ENCODE results near the gene ABCC1. TPM values are rescaled to one million over a fixed set of nuclear protein-coding genes. Genes with fewer than 3 reads are reported as not detected.
A peak's percentile ranks its signal among the peaks of the same experiment; 100 is the strongest.

Gene ABCC1
- total RNA-seq, 1 donor from 2014 or later: 17.0 TPM

DNA sequence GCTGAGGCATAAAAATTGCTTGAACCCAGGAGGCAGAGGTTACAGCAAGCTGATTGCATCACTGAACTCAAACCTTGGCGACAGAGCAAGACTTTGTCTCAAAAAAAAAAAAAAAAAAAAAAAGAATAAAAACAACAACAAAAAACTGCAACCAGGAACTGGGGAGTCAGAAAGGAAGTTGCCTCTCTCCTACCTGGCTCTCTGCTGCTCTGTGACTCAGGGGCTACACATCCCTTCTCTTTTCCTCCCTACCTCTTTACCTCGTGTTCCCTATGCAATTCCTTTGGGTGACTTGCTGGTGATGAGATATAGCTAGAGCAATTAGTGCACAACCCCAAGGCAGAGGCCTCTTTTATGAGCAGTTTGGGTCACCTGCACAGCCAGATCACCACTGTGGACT, 95.9 kb downstream of the ABCC1 start:
- DNase-seq: no peak
- Histone ChIP-seq H3K27ac (replicated peaks) (peak overlapping the region; percentile 47), H3K36me3 (peaks cover 60% of the 10 kb centered on the region), H3K4me3 (no peak overlapping the region), H3K9me3 (replicated peaks) (no peaks in the 10 kb centered on the region), H3K27me3 (ENCODE audit: low read depth) (no peaks in the 10 kb centered on the region), H3K4me1 (peaks cover 41% of the 10 kb centered on the region)
- intact Hi-C loops (cut with micrococcal nuclease): no loop called here
- TF ChIP-seq, protein P1, sequence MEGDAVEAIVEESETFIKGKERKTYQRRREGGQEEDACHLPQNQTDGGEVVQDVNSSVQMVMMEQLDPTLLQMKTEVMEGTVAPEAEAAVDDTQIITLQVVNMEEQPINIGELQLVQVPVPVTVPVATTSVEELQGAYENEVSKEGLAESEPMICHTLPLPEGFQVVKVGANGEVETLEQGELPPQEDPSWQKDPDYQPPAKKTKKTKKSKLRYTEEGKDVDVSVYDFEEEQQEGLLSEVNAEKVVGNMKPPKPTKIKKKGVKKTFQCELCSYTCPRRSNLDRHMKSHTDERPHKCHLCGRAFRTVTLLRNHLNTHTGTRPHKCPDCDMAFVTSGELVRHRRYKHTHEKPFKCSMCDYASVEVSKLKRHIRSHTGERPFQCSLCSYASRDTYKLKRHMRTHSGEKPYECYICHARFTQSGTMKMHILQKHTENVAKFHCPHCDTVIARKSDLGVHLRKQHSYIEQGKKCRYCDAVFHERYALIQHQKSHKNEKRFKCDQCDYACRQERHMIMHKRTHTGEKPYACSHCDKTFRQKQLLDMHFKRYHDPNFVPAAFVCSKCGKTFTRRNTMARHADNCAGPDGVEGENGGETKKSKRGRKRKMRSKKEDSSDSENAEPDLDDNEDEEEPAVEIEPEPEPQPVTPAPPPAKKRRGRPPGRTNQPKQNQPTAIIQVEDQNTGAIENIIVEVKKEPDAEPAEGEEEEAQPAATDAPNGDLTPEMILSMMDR (IDR thresholded peaks at IDR 0.05; ENCODE audit: borderline replicate concordance): no peak

DNA sequence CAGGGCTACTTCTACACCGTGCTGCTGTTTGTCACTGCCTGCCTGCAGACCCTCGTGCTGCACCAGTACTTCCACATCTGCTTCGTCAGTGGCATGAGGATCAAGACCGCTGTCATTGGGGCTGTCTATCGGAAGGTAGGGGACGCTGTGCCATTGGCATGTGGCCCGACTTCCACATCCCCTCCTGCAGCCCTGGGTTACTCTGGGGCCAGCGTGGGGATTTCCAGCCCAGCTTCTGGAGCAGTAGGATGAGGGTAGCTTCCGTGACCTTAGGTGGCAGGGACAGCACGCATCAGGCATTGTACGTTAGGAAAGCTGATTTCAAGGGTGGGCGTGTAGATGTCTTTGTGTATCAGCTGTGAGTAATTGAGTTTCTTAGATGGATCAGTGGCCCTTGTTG, 96.5 kb downstream of the ABCC1 start:
- H3K9me3 ChIP-seq (replicated peaks): no peaks in the 10 kb centered on the region
- peaks cover 43% of the 10 kb centered on the region for H3K4me1 ChIP-seq
- TF ChIP-seq, protein P1 (IDR thresholded peaks at IDR 0.05; ENCODE audit: borderline replicate concordance): no peak
- H3K4me3 ChIP-seq: no peak overlapping the region
- no peaks in the 10 kb centered on the region for H3K27me3 ChIP-seq (ENCODE audit: low read depth)
- intact Hi-C loops (cut with micrococcal nuclease): no loop called here
- peaks cover 55% of the 10 kb centered on the region for H3K36me3 ChIP-seq
- DNase-seq: no peak
- H3K27ac ChIP-seq (replicated peaks): peak overlapping the region; percentile 47

DNA sequence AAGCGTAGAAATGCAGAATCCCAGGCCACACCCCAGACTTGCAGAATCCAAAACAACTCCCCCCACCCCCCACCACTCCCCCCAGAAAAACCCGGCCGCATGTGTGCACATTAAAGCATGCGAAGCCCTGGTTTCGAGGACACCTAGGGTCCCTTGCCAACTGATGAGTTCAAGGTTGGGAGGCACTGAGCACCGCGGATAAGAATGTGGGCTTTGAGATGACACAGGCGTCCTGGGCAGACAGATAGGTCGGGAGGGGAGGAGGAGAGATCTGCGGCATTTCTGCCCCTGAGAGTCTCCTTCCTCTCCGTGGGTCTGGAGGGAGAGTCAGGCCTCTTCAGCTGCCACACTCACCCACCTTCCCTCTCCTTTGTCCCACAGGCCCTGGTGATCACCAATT, 98.3 kb downstream of the ABCC1 start:
- H3K4me1 ChIP-seq: peaks cover 33% of the 10 kb centered on the region
- H3K36me3 ChIP-seq: peaks cover 71% of the 10 kb centered on the region
- H3K9me3 ChIP-seq (replicated peaks): no peaks in the 10 kb centered on the region
- H3K4me3 ChIP-seq: no peak overlapping the region
- TF ChIP-seq, protein P1 (IDR thresholded peaks at IDR 0.05; ENCODE audit: borderline replicate concordance): no peak
- intact Hi-C loops (cut with micrococcal nuclease): no loop called here
- H3K27me3 ChIP-seq (ENCODE audit: low read depth): no peaks in the 10 kb centered on the region
- no peak for DNase-seq
- H3K27ac ChIP-seq (replicated peaks): peak overlapping the region; percentile 71

DNA sequence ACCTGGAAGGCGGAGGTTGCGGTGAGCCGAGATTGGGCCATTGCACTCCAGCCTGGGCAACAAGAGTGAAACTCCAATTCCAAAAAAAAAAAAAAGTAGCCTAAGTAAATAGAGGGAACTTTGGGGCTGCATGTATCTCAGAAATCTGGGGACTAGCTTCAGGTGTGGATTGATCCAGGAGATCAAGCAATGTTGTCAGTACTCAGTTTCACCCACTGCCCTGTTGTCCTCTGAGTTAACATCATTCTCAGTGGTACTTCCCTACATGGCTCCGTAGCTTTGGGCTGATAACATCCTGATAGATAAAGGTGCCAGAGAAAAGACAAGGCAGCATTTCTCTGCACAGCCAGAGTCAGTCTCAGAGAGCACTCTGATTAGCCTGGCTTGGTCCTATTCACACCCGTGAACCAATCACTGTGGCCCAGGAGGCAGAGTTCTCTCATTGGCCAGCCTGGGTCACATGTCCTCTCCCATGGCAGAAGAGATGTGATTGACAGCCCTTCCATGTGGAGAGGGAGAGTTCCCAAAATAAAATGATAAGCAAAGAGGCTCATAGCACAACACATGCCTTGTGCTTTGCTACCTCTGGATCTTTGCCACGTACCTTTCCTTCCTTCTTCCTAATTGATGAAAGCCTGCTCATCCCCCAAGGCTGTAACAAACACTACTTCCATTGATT, 99.6 kb downstream of the ABCC1 start:
- TF ChIP-seq, protein P1 (IDR thresholded peaks at IDR 0.05; ENCODE audit: borderline replicate concordance): no peak
- Histone ChIP-seq H3K36me3 (peaks cover 75% of the 10 kb centered on the region), H3K27ac (replicated peaks) (peak overlapping the region; percentile 71), H3K4me1 (peaks cover 31% of the 10 kb centered on the region), H3K9me3 (replicated peaks) (no peaks in the 10 kb centered on the region), H3K27me3 (ENCODE audit: low read depth) (no peaks in the 10 kb centered on the region), H3K4me3 (no peak overlapping the region)
- intact Hi-C loops (cut with micrococcal nuclease): no loop called here
- DNase-seq: peak; percentile 53

DNA sequence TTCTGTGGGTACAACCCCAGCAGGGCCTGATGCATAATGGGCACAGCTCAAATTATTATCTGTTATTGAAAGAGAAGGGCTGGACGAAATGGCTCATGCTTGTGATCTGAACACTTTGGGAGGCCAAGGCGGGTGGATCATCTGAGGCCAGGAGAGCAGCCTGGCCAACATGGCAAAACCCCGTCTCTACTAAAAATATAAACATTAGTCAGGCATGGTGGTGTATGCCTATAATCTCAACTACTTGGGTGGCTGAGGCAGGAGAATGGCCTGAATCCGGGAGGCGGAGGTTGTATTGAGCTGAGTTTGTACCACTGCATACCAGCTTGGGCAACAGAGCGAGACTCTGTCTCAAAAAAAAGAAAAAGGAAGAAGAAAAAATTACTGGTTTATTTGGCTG, 100.7 kb downstream of the ABCC1 start:
- Histone ChIP-seq H3K36me3 (peaks cover 69% of the 10 kb centered on the region), H3K27me3 (ENCODE audit: low read depth) (no peaks in the 10 kb centered on the region), H3K4me1 (peaks cover 30% of the 10 kb centered on the region), H3K9me3 (replicated peaks) (no peaks in the 10 kb centered on the region), H3K27ac (replicated peaks) (peak overlapping the region; percentile 71), H3K4me3 (no peak overlapping the region)
- intact Hi-C loops (cut with micrococcal nuclease): no loop called here
- TF ChIP-seq, protein P1 (IDR thresholded peaks at IDR 0.05; ENCODE audit: borderline replicate concordance): no peak
- no peak for DNase-seq

Measured in left ventricle myocardium inferior (tissue), 1 donor.